ENCODE results near the gene ZBTB20.

ZBTB20 gene

GRCh38 chr3:115021061-115021460, 126.0 kb downstream of the ZBTB20 start:
- no peak for DNase-seq (ENCODE audit: low read depth)

GRCh38 chr3:115019900-115020299, 127.2 kb downstream of the ZBTB20 start:
- DNase-seq (ENCODE audit: low read depth), result no peak

GRCh38 chr3:115018694-115019093, 128.4 kb downstream of the ZBTB20 start:
- no peak for DNase-seq (ENCODE audit: low read depth)

DNA sequence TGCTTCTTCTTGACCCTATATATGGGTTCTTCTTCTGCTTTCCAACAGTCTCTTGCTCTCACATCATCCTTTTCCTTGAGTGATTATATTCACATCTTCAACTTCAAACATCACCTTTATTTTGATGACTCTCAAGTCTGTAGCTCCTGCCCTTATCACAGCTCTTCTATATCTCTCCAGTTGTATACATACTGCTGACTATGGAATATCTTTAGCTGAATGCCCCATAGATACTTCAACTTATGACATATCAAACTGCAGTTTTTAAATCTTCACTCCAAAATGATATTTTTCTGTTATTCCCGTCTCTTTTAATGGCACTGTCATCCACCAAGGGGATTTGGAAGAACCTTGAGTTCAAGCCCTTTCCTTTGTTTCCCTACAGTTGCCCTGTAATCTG, 139.1 kb downstream of the ZBTB20 start:
- DNase-seq (ENCODE audit: low read depth), result no peak

GRCh38 chr3:115004201-115005140, 142.6 kb downstream of the ZBTB20 start:
- no peak for DNase-seq (ENCODE audit: low read depth)

- DNase-seq (ENCODE audit: low read depth), result no peak
Measured at GRCh38 chr3:114998971-114999579, 148.0 kb downstream of the ZBTB20 start.

DNA sequence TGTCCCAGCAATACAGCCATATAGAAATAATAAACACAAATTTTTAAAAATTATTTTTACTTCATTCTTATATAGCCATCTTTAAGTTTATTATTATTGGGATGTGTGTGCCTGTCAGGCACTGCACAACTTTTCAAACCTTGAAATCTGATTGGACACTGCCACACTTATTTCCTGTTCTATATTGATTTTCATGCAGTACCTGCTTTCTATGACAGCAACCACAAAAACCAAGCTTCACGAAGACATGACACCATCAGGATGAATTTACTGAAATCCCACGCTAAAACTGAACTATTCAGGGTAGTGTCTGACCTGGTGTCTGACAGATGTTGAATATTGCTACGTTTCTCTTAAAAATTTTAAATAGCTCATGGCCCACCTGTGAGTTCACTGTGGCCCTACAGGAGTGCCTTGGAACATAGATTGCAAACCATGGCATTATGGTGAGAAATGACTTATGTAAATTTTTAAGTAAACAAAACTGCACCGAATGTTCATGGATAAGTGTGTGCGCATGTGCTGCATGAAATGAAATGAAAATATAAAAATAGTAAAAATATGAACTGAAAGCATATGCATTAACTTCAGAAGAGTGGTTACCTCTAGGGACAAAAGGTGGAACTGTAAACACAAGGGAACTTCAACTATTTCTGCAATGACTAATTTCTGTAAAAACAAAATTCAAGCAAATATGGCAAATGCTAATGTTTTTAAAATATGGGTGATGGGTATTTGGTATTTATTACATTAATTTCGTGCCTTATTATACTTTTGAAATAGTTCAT, 152.3 kb downstream of the ZBTB20 start:
- DNase-seq (ENCODE audit: low read depth), result no peak

- DNase-seq (ENCODE audit: low read depth), result no peak
Measured at GRCh38 chr3:114985776-114986175, 161.3 kb downstream of the ZBTB20 start.

DNA sequence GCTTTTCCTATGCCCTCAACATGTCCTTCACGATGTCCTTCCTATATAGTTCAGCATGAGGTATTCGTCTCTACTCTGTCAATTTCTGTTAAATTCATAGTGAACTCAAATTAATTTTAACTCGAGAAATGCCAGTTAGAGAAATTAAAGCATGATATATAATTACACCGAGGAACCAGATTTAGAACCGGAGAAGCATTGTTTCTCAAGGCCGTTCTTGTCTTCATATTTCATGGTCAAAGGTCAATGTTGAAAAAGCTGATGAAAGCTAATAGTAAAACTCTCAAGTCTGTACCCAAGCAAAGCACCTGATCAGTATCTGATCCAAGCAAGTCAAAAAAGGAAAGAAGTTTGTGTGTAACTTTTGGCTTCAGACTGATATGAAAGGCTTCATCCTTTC, 163.8 kb downstream of the ZBTB20 start:
- DNase-seq (ENCODE audit: low read depth), result no peak

GRCh38 chr3:114974387-114974786, 172.7 kb downstream of the ZBTB20 start:
- no peak for DNase-seq (ENCODE audit: low read depth)

- no peak for DNase-seq (ENCODE audit: low read depth)
Measured at GRCh38 chr3:114973536-114973935, 173.6 kb downstream of the ZBTB20 start.

DNA sequence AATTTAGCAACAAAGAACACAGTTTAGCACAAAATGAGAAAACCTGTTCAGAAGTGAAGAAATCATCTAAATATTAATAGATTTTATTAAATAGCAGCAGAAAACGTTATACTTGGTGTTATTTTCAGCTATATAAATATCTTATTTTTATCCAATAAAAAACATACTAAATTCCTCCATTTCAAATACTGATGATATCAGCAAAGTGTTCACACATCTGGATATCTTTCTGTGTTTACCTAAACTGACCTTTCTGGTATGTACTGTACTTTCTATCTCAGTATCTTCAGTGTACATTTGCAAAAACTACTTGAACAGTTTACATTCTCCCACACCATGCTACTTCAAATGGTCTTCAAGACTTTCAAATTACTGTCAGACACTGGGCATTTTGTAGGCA, 179.9 kb downstream of the ZBTB20 start:
- no peak for DNase-seq (ENCODE audit: low read depth)

- no peak for DNase-seq (ENCODE audit: low read depth)
Measured at GRCh38 chr3:114962189-114962588, 184.9 kb downstream of the ZBTB20 start.

DNA sequence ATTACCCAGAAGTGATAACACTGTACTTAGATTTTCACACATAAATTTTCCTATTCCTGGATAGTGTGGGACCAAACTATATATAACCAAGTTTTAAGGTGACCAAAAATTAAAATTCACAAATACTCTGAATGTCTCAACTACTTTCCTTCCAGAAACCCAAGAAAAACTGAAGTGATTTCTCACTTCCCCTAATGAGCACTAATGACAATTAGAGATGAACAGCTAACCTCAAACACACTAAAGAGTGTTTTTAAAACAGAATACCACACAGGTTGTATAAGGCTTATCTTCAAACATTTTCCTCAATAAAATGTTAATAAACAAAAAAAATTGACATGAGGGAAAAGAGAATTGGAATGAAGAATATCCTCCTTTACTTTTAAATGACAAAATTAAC, 188.2 kb downstream of the ZBTB20 start:
- no peak for DNase-seq (ENCODE audit: low read depth)

- DNase-seq (ENCODE audit: low read depth), result no peak
Measured at GRCh38 chr3:114953800-114954199, 193.3 kb downstream of the ZBTB20 start.

- no peak for DNase-seq (ENCODE audit: low read depth)
Measured at GRCh38 chr3:114953215-114953799, 193.8 kb downstream of the ZBTB20 start.

DNA sequence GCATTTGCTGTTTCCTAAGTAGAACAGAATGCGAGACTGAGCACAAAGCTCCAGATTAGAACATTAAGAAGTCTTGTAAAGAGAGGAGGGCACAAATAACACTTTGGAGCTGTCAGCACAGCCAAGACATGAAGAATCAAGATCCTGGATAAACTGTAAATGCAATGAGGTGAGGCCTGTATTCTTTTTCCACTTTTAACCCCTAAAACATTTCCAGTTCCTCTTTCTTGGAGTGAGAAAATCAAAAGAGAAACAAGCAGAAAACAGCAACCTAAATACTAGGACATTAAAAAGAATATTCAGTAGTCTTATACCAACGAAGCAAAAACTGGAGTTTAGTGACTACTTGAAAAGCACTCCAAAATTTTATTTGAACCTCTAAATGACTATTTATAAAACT, 204.3 kb downstream of the ZBTB20 start:
- no peak for DNase-seq (ENCODE audit: low read depth)

DNA sequence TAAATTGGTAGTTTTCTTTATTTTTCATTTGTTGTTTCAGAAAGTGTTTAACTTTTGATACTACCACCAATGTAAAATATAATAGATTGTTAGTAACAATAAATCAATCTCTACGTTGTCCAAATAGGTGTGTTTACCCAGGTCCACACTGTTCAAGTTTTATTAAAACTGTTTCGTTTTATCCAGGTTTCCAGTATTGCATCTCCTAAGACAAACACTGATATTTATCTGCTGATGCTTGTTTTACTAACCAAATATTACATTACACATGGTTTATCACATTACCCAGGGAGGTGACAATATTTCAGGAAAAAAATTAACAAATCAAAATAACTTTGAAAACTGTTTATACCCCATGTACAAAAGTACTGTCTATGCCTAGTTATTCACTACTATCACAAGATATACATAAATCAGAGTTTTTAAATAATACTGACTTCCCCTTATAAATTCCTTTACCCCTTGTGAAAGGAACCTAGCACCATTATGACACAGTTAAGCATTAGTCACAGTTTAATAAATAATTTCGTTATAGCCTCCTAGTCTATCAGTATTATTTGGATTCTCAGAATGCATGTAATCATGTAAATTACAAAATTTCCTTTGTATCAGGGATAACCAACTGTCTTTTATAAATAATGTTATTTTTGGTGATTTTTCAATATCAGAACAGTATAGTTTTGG, 205.3 kb downstream of the ZBTB20 start:
- no peak for DNase-seq (ENCODE audit: low read depth)

DNA sequence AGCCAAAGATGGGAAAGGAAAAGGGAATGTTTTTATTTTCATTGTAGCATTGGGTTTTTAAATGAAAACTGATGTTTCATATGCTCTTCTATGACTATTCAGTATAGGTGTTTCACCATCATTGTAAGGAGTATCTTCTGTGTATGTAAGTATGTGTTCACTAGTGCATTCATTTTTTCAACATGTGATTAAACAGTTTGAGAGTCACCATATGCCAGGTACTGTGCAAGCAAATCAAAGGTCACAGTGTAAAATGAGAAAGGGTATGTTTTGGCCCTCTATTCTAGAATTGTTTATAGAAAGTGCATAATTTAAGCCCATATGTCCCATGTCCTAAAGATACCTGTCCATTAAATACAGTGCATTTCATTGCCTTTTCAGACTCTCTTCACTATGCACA, 207.2 kb downstream of the ZBTB20 start:
- no peak for DNase-seq (ENCODE audit: low read depth)

- no peak for DNase-seq (ENCODE audit: low read depth)
Measured at GRCh38 chr3:114933407-114933806, 213.7 kb downstream of the ZBTB20 start.

- DNase-seq (ENCODE audit: low read depth), result no peak
Measured at GRCh38 chr3:114929971-114930732, 216.9 kb downstream of the ZBTB20 start.
